ENCODE data around the gene JARID2. TPM values are rescaled to one million over a fixed set of nuclear protein-coding genes. Genes with fewer than 3 reads are reported as not detected.

JARID2 gene
- total and polyA plus RNA-seq, 3 experiments from 2014 or later, result 12.0 to 25.5 (median 25.0) TPM

DNA sequence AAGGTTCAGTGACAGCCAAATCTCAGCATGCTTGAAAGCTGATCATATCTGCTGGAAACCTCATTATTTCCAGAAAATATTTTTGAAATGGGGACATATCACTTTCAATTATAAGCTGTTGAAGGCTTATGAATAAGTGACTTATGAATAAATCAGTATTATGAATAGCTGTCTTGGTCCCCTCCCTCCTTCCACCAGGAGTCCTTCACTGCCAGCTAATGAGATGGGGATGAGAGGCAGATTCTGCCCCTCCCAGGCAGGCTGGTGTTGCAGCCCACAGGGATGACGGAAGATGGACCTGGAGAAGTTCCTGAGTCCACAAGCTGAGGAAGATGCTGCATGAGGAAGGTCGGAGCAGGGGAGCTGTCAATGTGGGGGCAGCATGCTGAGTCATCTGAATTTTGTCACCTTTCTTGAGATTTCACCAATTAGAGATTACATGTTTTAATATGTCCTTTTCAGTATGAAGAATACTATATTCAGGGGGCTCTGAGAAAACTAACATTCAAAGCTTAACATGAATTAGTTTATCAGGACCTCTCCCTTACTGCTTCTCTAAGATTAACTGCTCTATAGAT, 304.8 kb downstream of the JARID2 start:
- Histone ChIP-seq H3K36me3 (ENCODE audit: insufficient read depth, low read length) (no peaks in the 10 kb centered on the region), H3K9me3 (ENCODE audit: low read length) (no peaks in the 10 kb centered on the region), H3K27me3 (ENCODE audit: insufficient read depth, low read length, poor library complexity, severe bottlenecking) (no peaks in the 10 kb centered on the region), H3K4me3 (ENCODE audit: low read length) (no peak overlapping the region), H3K27ac (ENCODE audit: low read depth, low read length) (no peak overlapping the region), H3K4me1 (ENCODE audit: insufficient read depth, low read length) (no peaks in the 10 kb centered on the region)
- peak overlapping the region in 1 of 7 donors; percentile 76 for H3K4me3 Mint-ChIP-seq
- ChIA-PET CTCF (interaction anchor here (0.7 kb wide), 1 partner anchor 24 kb away, joined by 3 read pairs; no protein-coding TSS in a partner anchor), POLR2A (no interaction called here)
- H3K27ac Mint-ChIP-seq, result peak overlapping the region in 3 of 8 donors; percentile 14 to 20 (median 18)
- H3K9me3 Mint-ChIP-seq, result no peaks in the 10 kb centered on the region
- peaks cover 10 to 36% (median 31%) of the 10 kb centered on the region in 3 donors for H3K4me1 Mint-ChIP-seq
- no peak for DNase-seq
- no peaks in the 10 kb centered on the region for H3K27me3 Mint-ChIP-seq
- peaks cover 0 to 6% (median 0%) of the 10 kb centered on the region in 3 donors for H3K36me3 Mint-ChIP-seq

DNA sequence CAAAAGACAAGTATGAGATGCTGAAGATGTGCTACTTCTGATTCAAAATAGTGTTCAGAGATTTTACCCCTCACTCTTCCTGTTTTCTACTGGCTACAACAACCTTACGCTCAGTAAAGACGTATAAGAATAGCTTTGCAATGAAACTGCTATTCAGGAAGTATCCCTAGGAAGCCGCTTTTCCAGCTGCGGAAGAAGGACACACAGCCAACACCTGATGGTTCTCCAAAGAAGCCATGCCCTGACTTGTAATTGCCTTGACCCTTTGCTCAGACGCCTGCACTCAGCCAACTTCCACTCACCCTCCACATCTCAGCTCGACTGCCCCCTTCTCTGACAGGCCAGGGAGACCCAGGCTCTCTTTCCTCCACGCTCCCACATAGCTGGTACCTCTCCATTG, 305.4 kb downstream of the JARID2 start:
- Mint-ChIP-seq H3K9me3 (no peaks in the 10 kb centered on the region), H3K4me1 (peaks cover 10 to 36% (median 31%) of the 10 kb centered on the region in 3 donors), H3K4me3 (no peak overlapping the region), H3K27ac (peak overlapping the region in 3 of 8 donors; percentile 36 to 69 (median 46)), H3K36me3 (peaks cover 0 to 5% (median 0%) of the 10 kb centered on the region in 3 donors), H3K27me3 (no peaks in the 10 kb centered on the region)
- DNase-seq, result no peak
- CTCF ChIA-PET, result no interaction called here
- H3K4me3 ChIP-seq (ENCODE audit: low read length), result no peak overlapping the region
- no peak overlapping the region for H3K27ac ChIP-seq (ENCODE audit: low read depth, low read length)
- H3K9me3 ChIP-seq (ENCODE audit: low read length), result no peaks in the 10 kb centered on the region
- no peaks in the 10 kb centered on the region for H3K4me1 ChIP-seq (ENCODE audit: insufficient read depth, low read length)
- H3K36me3 ChIP-seq (ENCODE audit: insufficient read depth, low read length), result no peaks in the 10 kb centered on the region
- no peaks in the 10 kb centered on the region for H3K27me3 ChIP-seq (ENCODE audit: insufficient read depth, low read length, poor library complexity, severe bottlenecking)
- POLR2A ChIA-PET, result no interaction called here

DNA sequence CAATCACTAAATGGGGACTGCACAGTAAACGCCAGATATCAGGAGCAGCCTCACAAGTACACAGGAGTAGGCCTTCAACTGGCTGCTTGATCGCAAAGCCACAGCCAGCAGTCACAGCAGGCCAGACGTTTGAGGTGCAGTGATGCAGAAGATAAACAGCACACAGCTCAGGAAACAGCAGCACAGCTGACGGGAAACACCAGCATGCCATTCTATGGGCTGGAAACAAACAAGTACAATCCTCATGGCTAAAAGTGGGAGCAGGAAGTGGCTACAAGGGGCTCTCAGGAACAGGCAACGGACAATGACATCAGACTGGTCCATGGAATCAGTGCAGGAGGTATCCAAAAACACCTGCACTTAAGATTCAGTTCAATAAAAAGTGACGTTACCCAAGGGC, 305.9 kb downstream of the JARID2 start:
- no peaks in the 10 kb centered on the region for H3K27me3 Mint-ChIP-seq
- no peak for DNase-seq
- H3K36me3 ChIP-seq (ENCODE audit: insufficient read depth, low read length), result no peaks in the 10 kb centered on the region
- H3K4me1 ChIP-seq (ENCODE audit: insufficient read depth, low read length), result no peaks in the 10 kb centered on the region
- peaks cover 12 to 40% (median 32%) of the 10 kb centered on the region in 3 donors for H3K4me1 Mint-ChIP-seq
- H3K4me3 Mint-ChIP-seq, result no peak overlapping the region
- no peaks in the 10 kb centered on the region for H3K9me3 ChIP-seq (ENCODE audit: low read length)
- H3K27me3 ChIP-seq (ENCODE audit: insufficient read depth, low read length, poor library complexity, severe bottlenecking), result no peaks in the 10 kb centered on the region
- CTCF ChIA-PET, result no interaction called here
- H3K4me3 ChIP-seq (ENCODE audit: low read length), result no peak overlapping the region
- H3K9me3 Mint-ChIP-seq, result no peaks in the 10 kb centered on the region
- H3K36me3 Mint-ChIP-seq, result no peaks in the 10 kb centered on the region
- peak overlapping the region in 2 of 8 donors; percentile 3 to 69 for H3K27ac Mint-ChIP-seq
- POLR2A ChIA-PET, result no interaction called here
- no peak overlapping the region for H3K27ac ChIP-seq (ENCODE audit: low read depth, low read length)

GRCh38 chr6:15553031-15553430, 307.2 kb downstream of the JARID2 start:
- H3K36me3 Mint-ChIP-seq, result no peaks in the 10 kb centered on the region
- ChIA-PET CTCF (no interaction called here), POLR2A (no interaction called here)
- DNase-seq, result no peak
- H3K36me3 ChIP-seq (ENCODE audit: insufficient read depth, low read length), result no peaks in the 10 kb centered on the region
- no peaks in the 10 kb centered on the region for H3K9me3 ChIP-seq (ENCODE audit: low read length)
- no peaks in the 10 kb centered on the region for H3K27me3 ChIP-seq (ENCODE audit: insufficient read depth, low read length, poor library complexity, severe bottlenecking)
- peaks cover 15 to 41% (median 31%) of the 10 kb centered on the region in 3 donors for H3K4me1 Mint-ChIP-seq
- H3K4me3 Mint-ChIP-seq, result no peak overlapping the region
- H3K4me3 ChIP-seq (ENCODE audit: low read length), result no peak overlapping the region
- no peaks in the 10 kb centered on the region for H3K9me3 Mint-ChIP-seq
- no peak overlapping the region for H3K27ac ChIP-seq (ENCODE audit: low read depth, low read length)
- no peaks in the 10 kb centered on the region for H3K27me3 Mint-ChIP-seq
- H3K27ac Mint-ChIP-seq, result peak overlapping the region in 2 of 8 donors; percentile 39 to 76
- H3K4me1 ChIP-seq (ENCODE audit: insufficient read depth, low read length), result no peaks in the 10 kb centered on the region

DNA sequence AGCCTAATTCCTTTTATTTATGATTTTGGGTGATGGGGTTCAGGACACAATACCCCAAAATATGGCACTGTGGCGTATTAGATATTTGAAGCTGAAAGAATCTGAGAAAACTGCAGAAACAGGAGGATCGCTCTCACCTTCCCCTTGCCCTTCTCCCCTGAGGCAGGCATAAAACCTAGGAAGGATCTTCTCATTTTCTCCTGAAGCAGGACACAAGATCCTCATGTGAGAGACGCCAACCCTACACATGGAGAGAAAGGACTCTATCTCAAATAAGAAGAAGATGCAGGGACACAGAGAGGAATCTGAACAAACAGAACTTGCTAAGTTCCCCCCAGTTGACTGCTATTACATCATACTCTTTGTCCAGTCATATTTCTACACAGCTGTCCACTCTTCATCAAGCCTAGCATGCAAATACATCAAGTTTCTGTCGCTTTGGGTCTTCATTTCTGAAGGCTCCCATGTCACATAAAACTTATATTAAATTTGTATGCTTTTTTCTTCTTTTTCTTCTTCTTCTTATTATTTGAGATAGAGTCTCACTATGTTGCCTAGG, 307.9 kb downstream of the JARID2 start:
- Mint-ChIP-seq H3K27ac (no peak overlapping the region), H3K36me3 (peaks cover 0 to under 1% (median 0%) of the 10 kb centered on the region in 3 donors), H3K4me3 (no peak overlapping the region), H3K4me1 (peaks cover 15 to 41% (median 27%) of the 10 kb centered on the region in 3 donors), H3K27me3 (no peaks in the 10 kb centered on the region), H3K9me3 (no peaks in the 10 kb centered on the region)
- no peak for DNase-seq
- POLR2A ChIA-PET, result no interaction called here
- CTCF ChIA-PET, result no interaction called here
- H3K27me3 ChIP-seq (ENCODE audit: insufficient read depth, low read length, poor library complexity, severe bottlenecking), result no peaks in the 10 kb centered on the region
- no peaks in the 10 kb centered on the region for H3K36me3 ChIP-seq (ENCODE audit: insufficient read depth, low read length)
- no peak overlapping the region for H3K27ac ChIP-seq (ENCODE audit: low read depth, low read length)
- H3K9me3 ChIP-seq (ENCODE audit: low read length), result no peaks in the 10 kb centered on the region
- H3K4me1 ChIP-seq (ENCODE audit: insufficient read depth, low read length), result no peaks in the 10 kb centered on the region
- no peak overlapping the region for H3K4me3 ChIP-seq (ENCODE audit: low read length)

GRCh38 chr6:15554728-15555100, 308.8 kb downstream of the JARID2 start:
- Histone ChIP-seq H3K36me3 (ENCODE audit: insufficient read depth, low read length) (no peaks in the 10 kb centered on the region), H3K9me3 (ENCODE audit: low read length) (no peaks in the 10 kb centered on the region), H3K27me3 (ENCODE audit: insufficient read depth, low read length, poor library complexity, severe bottlenecking) (no peaks in the 10 kb centered on the region), H3K4me3 (ENCODE audit: low read length) (no peak overlapping the region), H3K27ac (ENCODE audit: low read depth, low read length) (no peak overlapping the region), H3K4me1 (ENCODE audit: insufficient read depth, low read length) (no peaks in the 10 kb centered on the region)
- no peak for DNase-seq
- peaks cover 15 to 41% (median 27%) of the 10 kb centered on the region in 3 donors for H3K4me1 Mint-ChIP-seq
- H3K36me3 Mint-ChIP-seq, result peaks cover 0 to 3% (median 1%) of the 10 kb centered on the region in 3 donors
- ChIA-PET CTCF (no interaction called here), POLR2A (no interaction called here)
- no peak overlapping the region for H3K27ac Mint-ChIP-seq
- H3K4me3 Mint-ChIP-seq, result no peak overlapping the region
- no peaks in the 10 kb centered on the region for H3K27me3 Mint-ChIP-seq
- no peaks in the 10 kb centered on the region for H3K9me3 Mint-ChIP-seq

GRCh38 chr6:15555101-15556038, 309.5 kb downstream of the JARID2 start:
- no peaks in the 10 kb centered on the region for H3K4me1 ChIP-seq (ENCODE audit: insufficient read depth, low read length)
- H3K4me3 Mint-ChIP-seq, result no peak overlapping the region
- H3K27ac Mint-ChIP-seq, result no peak overlapping the region
- POLR2A ChIA-PET, result no interaction called here
- H3K27me3 Mint-ChIP-seq, result no peaks in the 10 kb centered on the region
- peak overlapping the region; percentile 44 for H3K27ac ChIP-seq (ENCODE audit: low read depth, low read length)
- H3K27me3 ChIP-seq (ENCODE audit: insufficient read depth, low read length, poor library complexity, severe bottlenecking), result no peaks in the 10 kb centered on the region
- H3K36me3 ChIP-seq (ENCODE audit: insufficient read depth, low read length), result no peaks in the 10 kb centered on the region
- peaks cover 0 to 3% (median 1%) of the 10 kb centered on the region in 3 donors for H3K36me3 Mint-ChIP-seq
- H3K4me1 Mint-ChIP-seq, result peaks cover 15 to 41% (median 26%) of the 10 kb centered on the region in 3 donors
- no peaks in the 10 kb centered on the region for H3K9me3 ChIP-seq (ENCODE audit: low read length)
- CTCF ChIA-PET, result no interaction called here
- no peaks in the 10 kb centered on the region for H3K9me3 Mint-ChIP-seq
- DNase-seq, result no peak
- no peak overlapping the region for H3K4me3 ChIP-seq (ENCODE audit: low read length)

DNA sequence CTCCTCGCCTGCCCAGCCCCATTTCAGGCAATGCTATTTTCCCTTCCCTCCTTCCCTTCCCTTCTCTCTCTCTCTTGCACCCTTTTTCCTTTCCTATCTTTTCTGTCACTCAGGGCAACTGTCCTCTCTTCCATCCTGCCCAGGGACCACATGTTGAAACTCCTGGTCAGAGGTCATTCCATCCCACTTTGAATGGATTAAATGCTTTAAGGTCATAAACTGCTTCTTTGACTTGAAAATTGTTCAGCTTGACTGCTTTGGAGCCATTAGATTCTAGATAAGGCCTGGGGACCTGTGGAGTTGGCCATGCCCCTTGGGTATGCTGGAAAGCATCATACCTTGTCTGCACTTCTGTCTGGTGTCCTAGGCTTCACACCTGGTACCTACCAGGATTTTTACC, 310.8 kb downstream of the JARID2 start:
- POLR2A ChIA-PET, result interaction anchor here (0.6 kb wide), 1 partner anchor 9 kb away, joined by 3 read pairs; no protein-coding TSS in a partner anchor
- no peaks in the 10 kb centered on the region for H3K9me3 Mint-ChIP-seq
- H3K4me3 Mint-ChIP-seq, result no peak overlapping the region
- peaks cover 9 to 29% (median 15%) of the 10 kb centered on the region in 3 donors for H3K4me1 Mint-ChIP-seq
- peak overlapping the region in 3 of 8 donors; percentile 9 to 93 (median 32) for H3K27ac Mint-ChIP-seq
- no peaks in the 10 kb centered on the region for H3K36me3 ChIP-seq (ENCODE audit: insufficient read depth, low read length)
- H3K27me3 ChIP-seq (ENCODE audit: insufficient read depth, low read length, poor library complexity, severe bottlenecking), result no peaks in the 10 kb centered on the region
- CTCF ChIA-PET, result no interaction called here
- DNase-seq, result no peak
- H3K4me1 ChIP-seq (ENCODE audit: insufficient read depth, low read length), result no peaks in the 10 kb centered on the region
- no peaks in the 10 kb centered on the region for H3K9me3 ChIP-seq (ENCODE audit: low read length)
- H3K36me3 Mint-ChIP-seq, result peaks cover 0 to 3% (median 1%) of the 10 kb centered on the region in 3 donors
- no peak overlapping the region for H3K27ac ChIP-seq (ENCODE audit: low read depth, low read length)
- H3K4me3 ChIP-seq (ENCODE audit: low read length), result no peak overlapping the region
- H3K27me3 Mint-ChIP-seq, result no peaks in the 10 kb centered on the region
